Dermis blood vessel endothelial cell (primary cell): ENCODE results near the gene FREM3. TPM values are rescaled to one million over a fixed set of nuclear protein-coding genes. Genes with fewer than 3 reads are reported as not detected.
"Not testable (repeated sequence)": the region's sequence is repeated elsewhere in the genome, so short reads cannot be mapped to it uniquely, and the experiment has no call there.

Experiments
- DNase-seq: peaks from one replicate; pipeline ENCODE4 v3.0.0; 2010
- total RNA-seq: library from RNA; depleted of rRNA; stranded (reverse); fragments of >200 nt; gene quantifications from 2 replicates; pipeline ENCODE4 v1.2.3, GENCODE V29; 2014

The FREM3 gene
- total RNA-seq, result 0.42 and 0.51 TPM in 2 replicates

DNA sequence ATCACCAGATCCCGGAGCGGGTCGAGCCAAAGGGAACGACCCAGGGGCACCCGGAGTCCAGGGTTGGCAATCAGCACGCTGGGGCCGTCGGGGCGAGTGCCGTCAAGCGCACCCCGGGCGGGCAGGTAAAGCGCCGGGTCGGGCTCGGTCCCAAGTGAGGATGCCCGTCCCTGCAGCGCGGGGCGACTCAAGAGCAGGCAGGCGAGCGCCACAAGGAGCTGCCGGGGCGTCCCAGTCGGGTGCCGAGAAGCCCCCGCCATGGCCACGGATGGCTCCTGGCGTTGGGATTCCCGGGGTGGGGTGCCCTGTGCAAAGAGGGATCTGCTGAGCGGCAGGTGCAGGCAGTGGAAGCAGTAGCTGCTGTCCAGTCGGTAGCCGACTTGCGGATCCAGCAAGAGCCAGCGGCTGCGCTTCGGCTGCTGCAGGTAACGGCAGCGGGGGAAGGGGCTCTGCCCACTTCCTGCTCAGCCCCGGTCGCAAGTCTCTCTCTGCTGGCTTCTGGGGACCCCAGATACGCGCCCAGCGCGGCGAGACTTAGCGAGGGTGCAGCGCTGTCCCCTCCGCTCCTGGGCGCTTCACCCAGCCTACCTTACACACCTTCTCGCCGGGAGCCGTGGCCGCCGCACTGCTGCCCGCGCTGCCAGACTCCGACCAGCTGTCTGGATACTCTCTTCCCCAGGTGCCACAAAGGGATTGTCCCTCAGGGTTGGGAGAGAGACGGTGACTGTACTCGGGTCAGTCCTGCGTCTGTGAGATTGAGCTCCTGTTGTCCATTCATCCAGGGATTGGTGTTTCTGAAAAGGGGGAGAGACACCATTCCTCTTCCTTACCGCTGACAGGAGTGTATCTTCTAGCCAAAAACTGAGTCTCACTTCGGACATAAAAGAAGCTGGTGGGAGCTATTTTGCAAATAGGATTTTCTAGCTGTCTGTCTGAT, at the start of gene FREM3:
TSS of gene FREM3 (minus strand) at position 260 of the 937 bp plus-strand sequence. CDS start at position 260, 0 bp downstream.
- DNase-seq, result peak; percentile 32

DNA sequence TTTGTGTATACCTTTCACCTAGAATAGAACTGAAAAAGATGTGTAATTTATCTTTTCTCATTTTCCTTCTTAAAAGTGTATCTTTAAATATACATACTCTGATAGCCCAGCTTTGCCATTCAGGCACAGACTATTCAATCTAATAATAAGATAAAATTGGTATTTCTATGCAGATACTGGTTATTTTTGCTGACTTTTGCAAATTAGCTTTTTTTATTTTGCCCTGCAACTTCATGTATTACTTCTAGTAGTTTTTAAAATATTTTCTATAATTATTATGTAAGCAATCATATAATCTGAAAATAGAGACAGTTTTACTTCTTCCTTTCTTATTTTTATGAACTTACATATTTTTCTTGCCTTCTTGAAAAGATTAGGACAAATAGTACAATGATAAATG, 45.4 kb upstream of the FREM3 start:
- DNase-seq, result no peak

DNA sequence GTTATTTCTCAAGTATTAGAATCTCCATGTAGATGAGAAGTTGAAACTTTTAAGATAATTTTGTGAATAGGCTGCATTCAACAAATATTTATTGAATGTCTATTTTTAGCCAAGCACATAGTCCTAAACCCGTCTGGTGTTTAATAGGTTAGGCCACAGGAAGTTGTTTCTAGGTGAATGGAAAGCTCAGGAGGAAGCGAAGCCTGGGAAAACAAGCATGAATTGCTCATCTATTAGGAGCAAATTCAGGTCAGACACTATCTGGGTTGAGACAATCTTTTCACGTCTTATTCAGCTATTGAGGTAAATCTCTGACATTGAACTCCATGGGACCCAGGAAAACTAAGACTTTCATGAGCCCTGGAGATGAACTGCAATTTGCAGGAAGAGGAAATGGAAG, 43.1 kb upstream of the FREM3 start:
- peak; percentile 71 for DNase-seq

DNA sequence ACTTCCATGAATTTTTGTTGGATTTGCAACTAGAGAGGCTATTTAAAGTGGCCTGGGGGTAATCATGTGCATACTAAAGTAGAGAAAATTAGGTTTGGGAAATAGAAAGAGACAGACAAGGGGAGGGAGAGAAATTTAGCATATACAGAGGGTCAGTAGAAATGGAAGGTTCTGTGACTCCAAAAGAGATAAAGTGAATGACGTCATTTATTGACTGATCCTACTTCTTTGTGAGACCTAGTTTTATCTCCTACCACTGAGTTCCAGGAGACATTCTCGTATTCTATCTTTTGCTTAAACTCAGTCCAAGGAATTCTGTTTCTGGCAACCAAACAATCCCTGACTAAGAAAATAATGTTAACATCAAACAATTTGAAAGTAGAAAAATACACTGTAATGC, 42.4 kb upstream of the FREM3 start:
- DNase-seq, result no peak

DNA sequence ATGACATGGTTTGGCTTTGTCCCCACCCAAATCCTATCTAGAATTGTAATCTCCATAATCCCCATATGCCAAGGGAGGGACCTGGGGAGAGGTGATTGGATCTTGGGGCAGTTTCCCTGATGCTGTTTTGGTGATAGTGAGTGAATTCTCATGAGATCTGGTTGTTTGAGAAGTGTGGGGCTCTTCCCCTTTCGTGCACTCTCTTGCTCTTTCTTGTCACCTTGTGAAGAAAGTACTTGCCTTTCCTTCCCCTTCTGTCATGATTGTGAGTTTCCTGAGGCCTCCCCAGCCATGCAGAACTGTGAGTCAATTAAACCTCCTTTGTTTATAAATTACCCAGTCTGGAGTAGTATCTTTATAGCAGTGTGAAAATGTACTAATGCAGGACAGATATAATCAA, 36.4 kb upstream of the FREM3 start:
- DNase-seq, result no peak

DNA sequence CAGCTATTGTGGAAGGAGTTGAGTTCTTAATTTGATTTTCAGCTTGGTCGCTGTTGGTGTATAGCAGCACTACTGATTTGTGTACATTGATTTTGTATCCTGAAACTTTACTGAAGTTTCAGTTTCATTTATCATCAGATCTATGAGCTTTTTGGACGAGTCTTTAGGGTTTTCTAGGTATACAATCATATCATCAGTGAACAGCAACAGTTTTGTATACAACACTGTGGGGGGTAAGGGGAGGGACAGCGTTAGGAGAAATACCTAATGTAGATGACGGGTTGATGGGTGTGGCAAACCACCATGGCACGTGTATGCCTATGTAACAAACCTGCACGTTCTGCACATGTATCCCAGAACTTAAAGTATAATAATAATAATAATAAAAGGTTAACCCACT, 35.6 kb upstream of the FREM3 start:
- not testable (repeated sequence) for DNase-seq

DNA sequence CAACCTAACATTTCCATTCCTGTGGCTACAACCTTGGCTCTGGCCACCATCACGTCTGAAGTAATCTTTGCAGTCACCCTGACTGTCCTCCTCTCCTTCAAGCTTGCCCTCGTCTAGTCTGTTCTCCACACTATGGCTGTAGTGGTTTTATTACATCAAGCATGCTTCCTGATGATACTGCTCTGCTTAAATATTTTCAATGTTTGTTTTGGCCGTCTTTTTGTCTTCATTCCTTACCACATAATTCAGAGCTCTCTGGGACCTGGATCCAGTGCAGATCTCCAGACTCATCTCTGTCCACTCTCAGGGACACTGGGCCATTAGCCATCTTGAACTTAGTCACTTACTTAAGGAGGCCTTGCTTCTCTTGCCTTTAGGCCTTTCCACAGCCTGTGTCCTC, 27.7 kb upstream of the FREM3 start:
- DNase-seq, result peak; percentile 43

DNA sequence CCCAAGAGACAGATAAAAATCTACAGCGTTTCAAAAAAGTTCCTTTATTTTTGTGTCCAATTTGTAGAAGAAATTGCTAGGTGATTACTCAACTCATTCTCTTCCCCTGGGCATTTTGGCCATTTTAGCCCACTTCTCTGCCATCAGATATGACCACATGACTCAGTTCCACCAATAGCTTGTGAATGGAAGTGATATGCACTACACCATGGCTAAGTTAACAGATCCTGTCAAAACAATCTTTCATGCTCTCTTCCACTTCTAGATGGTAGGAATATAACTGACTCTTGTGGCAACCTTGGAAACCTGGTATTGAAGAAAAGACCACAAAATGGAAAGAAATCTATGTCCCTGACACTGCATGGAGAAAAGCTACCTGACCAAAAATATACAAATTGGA, 26.2 kb upstream of the FREM3 start:
- no peak for DNase-seq

DNA sequence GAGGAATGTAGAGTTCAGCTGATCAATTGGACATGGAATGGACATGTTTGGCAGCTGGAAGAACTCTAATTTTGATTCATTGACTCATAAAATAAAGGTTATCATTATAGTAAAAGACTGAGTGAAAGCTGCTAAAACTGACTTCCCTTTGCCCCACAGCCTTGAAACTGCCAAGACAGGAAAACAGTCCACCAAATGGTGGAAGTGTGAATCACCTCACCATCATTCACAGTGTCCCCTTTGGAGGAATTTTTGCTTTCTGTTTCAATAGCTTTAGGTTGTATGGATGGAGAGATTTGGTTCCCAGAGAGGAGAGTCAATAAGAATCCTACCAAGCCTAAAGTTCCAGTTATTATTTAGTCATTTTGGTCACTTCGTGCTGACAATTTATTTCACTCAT, 20.8 kb upstream of the FREM3 start:
- DNase-seq, result peak; percentile 79

DNA sequence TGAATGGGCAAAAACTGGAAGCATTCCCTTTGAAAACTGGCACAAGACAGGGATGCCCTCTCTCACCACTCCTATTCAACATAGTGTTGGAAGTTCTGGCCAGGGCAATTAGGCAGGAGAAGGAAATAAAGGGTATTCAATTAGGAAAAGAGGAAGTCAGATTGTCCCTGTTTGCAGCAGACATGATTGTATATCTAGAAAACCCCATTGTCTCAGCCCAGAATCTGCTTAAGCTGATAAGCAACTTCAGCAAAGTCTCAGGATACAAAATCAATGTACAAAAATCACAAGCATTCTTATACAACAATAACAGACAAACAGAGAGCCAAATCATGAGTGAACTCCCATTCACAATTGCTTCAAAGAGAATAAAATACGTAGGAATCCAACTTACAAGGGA, 18.3 kb upstream of the FREM3 start:
- DNase-seq, result peak; percentile 71

DNA sequence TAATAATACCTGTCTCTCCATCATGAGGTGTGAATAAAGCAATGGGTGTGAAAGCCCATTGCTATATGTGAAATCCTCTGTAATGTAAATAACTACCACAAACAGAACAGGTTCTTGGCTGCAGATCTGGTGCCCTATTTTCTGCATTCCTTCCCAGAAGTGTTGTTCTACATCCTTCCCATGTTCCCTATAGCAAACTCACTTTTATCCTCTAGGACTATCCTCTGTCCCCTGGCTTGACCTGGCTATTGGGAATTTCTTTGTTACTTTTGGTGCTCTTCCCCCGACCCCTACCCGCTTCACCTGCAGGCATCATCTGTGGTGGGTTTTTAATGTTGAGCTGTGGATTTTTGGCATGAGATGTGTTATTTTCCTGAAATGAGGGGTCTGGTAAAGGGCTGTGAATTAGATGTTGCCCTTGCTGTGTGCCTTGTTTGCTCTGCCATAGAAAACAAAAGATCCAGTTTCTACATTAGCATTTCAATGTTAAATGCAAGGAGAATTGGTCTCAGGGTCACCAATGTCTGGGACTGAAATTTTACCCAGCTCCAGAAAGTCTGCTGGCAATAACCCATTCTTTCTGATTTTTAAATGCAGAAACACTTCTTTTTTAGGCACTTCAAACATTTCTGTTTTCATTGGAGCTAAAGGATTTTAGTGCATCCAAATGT, 13.6 kb upstream of the FREM3 start:
- no peak for DNase-seq

DNA sequence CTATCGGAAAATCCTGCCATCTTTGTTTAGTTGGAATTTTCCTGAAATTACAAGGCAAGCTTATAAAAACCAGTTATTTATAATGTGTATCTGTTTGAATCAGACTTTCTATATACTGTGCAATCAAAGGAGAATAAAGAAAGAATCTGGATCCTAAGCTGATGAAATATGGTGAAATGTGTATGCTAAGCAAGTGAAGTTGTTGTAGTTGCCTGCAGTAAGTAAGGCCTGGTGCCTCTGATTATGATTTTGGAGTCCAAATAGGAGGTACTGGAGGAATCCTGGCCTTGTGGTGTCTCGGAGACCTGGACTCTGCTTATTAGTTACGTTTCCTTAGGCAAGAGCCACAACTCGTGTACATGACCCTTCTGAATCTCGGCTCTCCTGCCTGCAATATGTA, 13.1 kb upstream of the FREM3 start:
- no peak for DNase-seq

DNA sequence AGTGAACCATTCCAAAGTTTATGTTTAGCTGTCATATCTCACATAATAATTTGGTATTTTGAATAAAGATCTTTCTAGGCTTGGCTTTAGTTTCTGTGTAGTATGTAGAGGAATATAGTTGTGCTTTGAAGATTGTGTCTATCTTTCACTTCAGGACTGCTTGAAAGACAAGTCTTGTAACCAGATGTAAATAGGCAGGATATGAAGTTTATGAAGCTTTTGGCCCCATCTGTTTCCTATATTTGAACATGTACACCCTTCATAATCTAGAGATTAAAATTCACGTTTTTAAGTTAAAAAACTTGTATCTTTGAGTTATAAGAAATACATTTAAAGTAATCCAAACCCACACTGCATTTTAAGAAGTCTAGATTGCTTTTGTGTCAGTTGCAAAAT, 11.7 kb upstream of the FREM3 start:
- no peak for DNase-seq

DNA sequence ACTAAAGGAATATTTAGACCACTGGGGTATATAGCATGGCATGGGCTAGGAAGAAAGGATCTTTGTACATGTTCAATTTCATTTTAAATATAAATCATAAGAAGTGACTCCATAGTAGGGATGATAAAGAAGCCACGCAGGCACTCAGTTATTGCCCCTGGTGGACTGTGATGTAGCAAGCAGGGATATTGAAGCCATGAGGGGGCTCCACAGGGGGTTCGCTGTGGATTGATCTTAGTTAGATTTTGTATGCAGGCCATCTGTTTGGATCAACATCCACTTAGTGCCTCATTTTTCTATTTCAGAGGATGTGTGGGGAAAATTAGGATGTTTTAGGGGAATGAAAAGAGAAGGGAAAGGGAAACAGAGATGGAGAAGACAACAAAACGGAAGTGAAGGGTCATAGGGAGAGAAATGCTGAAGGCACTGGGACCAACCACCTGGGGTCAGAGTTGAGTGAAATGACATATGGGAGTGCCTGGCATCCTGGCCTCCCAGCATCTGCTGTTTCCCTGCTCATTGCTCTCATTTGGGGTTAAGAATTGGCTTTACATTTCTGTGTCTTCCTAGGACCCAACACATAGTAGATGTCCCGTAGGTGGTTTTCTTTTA, 11.2 kb upstream of the FREM3 start:
- no peak for DNase-seq

DNA sequence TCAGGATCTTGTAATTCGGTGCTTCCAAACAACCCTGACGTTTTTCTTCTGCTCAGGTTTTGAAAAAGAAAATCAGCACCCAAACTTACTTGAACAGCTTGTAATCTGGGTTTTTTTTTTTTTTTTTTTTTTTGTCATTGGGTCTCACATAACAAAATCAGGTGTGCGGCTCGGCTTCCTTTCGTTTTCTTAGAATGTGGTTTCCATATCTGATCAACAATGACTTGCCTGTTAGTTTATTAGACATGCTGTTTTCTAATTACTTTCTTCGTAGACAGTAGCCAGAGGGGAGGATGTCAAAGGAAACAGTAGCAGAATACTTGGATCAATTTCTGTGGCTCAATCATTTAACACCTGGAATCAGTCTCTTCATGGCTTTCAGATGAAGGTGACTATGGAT, 890 bp upstream of the FREM3 start:
- no peak for DNase-seq

DNA sequence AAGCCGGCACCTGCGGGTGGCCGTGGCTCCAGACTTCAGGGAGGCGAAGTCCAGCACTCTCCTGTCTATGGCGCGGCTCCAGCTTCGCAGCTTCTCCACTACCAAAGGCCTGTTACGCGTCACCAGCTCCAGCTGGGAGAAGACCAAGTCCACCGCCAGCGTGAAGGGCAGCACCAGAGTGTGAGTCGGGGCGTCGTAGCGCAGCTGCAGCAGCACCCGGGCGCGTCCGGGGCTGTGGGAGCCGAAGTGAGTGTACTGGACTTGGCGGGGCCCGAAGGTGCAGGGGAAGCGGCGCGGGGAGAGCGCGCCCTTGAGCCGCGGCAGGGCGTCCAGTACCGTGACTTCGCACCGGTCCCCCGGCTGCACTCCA, 444 bp downstream of the FREM3 start:
- DNase-seq, result peak; percentile 56

DNA sequence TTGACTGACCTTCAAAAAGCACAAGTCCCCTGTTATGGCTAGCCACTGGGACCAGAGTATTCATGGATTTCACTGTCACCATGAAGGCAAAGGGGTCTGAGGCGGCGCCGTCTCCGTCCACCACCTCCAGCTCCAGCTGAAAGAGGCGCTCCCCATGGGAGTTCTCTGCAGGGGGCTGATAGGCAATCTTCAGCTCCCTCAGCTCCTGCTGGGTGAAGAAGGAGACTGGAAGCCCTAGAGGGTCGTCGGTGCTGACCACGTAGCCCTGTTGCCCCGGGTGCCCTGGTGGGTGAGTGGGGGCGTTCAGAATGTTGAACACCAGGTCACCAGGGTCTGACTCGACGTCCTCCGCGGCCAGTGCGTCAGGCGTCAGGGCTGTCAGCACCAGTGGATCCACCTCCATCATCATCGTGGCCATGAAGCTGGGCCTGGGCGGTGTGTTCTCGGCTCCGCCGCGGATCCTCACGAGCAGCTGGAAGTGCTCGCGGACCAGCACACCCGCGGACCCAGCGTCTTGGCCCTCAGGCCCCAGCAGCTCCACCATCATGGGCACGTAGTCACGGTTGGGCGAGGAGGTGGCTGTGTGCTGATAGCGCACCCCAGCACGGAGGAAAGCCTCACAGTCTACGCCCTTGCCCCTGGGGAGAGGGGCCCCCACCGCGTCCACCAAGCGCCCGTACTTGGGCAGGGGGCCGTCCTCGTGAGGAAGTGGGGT, 987 bp downstream of the FREM3 start:
- DNase-seq, result no peak

DNA sequence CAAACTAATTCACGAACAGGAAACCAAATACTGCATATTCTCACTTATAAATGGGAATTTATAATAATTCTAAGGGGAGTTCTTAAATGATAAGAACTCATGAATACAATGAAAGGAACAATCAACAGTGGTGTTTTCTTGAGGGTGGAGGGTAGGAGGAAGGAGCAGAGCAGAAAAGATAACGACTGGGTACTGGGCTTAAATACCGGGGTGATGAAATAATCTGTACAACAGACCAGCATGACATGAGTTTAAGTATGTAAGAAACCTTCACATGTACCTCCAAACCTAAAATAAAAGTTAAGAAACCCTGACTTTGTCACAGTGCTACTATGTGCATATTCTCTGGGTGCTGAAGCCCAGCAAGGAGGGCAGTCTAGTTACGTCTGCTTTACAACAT, 6.6 kb downstream of the FREM3 start:
- DNase-seq, result no peak

DNA sequence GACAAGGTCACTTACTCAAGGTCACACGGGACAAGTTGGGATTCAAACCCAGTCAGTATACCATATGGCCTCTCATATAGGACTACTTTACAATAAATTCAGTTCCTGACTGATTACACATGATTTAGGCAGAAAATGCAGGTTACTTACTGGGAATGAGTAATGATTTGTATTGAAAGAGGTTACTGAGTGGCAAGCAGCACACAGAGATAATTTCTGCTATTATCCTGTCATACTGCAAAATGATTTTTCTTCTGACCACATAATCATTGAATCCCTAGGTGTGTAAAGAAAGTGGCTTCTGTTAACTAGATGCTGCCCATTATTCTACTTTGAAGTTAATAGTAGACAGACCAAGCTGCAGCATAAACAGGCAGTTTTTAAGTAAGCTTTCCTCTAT, 8.2 kb downstream of the FREM3 start:
- DNase-seq, result no peak

DNA sequence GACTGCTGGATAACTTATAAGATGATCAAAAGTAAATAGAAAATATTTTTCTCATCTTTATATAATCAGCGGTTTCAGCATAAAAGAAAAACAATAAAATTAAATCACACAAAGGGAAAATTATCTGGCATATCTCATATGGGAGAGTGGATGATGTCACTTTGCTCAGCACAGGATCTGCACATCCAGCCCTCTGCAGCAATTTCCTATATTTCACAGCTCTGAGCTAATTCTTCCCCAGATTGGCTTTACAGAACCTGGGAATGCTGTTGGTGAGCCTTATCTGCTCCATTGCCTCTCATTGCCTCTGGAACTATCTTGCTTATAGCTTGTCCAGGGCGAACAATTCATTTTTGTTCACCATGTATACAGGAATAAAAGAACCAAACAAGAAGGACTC, 21.0 kb downstream of the FREM3 start:
- DNase-seq, result peak; percentile 45

DNA sequence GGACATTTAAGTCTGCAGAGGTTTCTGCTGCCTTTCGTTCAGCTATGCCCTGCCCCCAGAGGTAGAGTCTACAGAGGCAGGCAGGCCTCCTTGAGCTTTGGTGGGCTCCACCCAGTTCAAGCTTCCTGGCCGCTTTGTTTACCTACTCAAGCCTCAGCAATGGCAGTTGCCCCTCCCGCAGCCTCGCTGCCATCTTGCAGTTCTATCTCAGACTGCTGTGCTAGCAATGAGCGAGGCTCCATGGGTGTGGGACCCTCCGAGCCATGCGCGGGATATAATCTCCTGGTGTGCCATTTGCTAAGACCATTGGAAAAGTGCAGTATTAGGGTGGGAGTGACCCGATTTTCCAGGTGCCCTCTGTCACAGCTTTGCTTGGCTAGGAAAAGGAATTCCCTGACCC, 26.8 kb downstream of the FREM3 start:
- not testable (repeated sequence) for DNase-seq

DNA sequence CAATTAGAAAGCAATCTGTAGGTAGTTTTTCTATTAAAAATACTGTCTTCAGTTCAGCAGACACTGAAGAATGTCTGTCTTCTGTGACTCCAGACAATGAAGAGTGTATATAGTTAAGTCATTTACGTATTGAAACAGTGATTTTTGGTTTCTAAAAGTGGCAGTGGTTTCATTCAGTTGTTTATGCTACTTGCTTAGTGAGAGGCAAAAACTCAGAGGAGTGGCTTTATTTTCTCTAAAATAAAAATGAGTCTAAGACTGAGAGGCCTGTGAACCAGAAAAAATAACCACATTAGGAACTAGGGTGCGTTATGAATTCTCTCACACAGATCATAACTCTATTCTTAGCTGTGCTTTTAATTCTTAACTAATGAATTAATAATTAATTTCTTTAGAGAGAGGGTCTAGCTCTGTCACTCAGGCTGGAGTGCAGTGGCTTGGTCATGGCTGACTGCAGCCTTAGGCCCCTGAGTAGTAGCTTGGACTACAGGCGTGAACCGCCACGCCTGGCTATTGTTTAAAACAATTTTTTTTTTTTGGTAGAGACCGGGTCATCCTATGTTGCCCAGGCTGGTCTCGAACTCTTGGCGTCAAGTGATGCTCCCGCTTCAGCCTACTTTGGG, 31.4 kb downstream of the FREM3 start:
- DNase-seq, result no peak

DNA sequence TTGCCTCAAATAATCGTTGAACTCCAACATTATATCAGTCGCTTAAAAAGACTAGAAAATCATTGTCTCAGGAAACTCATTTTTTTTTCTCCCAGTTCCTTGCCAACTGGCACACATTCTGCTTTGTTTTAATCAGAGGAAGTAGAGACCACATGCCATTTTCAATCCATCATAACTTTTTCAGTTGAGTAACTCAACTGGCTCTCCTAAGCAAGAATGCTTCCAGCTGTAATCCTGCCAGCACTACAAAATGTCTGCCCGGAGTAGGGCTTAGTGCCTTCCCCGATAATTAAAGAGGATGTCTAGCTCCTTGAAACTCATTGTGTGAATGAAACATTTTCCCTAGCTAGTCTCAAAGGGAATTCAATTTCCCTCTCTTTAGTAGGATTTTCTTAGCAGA, 33.0 kb downstream of the FREM3 start:
- peak; percentile 94 for DNase-seq
